ENCODE results near the gene CD82.
"Not testable (repeated sequence)": the region's sequence is repeated elsewhere in the genome, so short reads cannot be mapped to it uniquely, and the experiment has no call there.

CD82 gene

GRCh38 chr11:44535191-44535980 is 30.1 kb upstream of the CD82 start:
- no peak for DNase-seq

- no peak for DNase-seq
These were observed 28.5 kb upstream of the CD82 start for GRCh38 chr11:44536788-44537516.

- no peak for DNase-seq
These were observed 27.8 kb upstream of the CD82 start for GRCh38 chr11:44537679-44538078.

- peak; percentile 90 for DNase-seq
These were observed 26.9 kb upstream of the CD82 start for GRCh38 chr11:44538375-44539054.

GRCh38 chr11:44539971-44540370 is 25.5 kb upstream of the CD82 start:
- no peak for DNase-seq

- DNase-seq: no peak
These were observed 24.8 kb upstream of the CD82 start for GRCh38 chr11:44540667-44541066.

- DNase-seq: no peak
These were observed 23.1 kb upstream of the CD82 start for GRCh38 chr11:44542372-44542771.

- DNase-seq: not testable (repeated sequence)
These were observed 18.5 kb upstream of the CD82 start for GRCh38 chr11:44546984-44547383.

GRCh38 chr11:44547534-44547933 is 17.9 kb upstream of the CD82 start:
- not testable (repeated sequence) for DNase-seq

GRCh38 chr11:44548032-44548695 is 17.3 kb upstream of the CD82 start:
- DNase-seq: no peak

GRCh38 chr11:44548961-44549749 is 16.3 kb upstream of the CD82 start:
- DNase-seq: not testable (repeated sequence)

GRCh38 chr11:44550123-44550522 is 15.3 kb upstream of the CD82 start:
- DNase-seq: no peak

GRCh38 chr11:44551456-44552139 is 13.9 kb upstream of the CD82 start:
- no peak for DNase-seq

- no peak for DNase-seq
These were observed 10.2 kb upstream of the CD82 start for GRCh38 chr11:44555031-44555800.

- peak; percentile 81 for DNase-seq
These were observed 8.6 kb upstream of the CD82 start for GRCh38 chr11:44556735-44557409.

GRCh38 chr11:44557464-44557863 is 8.0 kb upstream of the CD82 start:
- no peak for DNase-seq

GRCh38 chr11:44559207-44559939 is 6.1 kb upstream of the CD82 start:
- DNase-seq: no peak

GRCh38 chr11:44559940-44560300 is 5.5 kb upstream of the CD82 start:
- not testable (repeated sequence) for DNase-seq

GRCh38 chr11:44561275-44561805 is 4.1 kb upstream of the CD82 start:
- DNase-seq: no peak
